NT2/D1 (cell line): ENCODE measurements around the gene ARAP3.

Source experiments
- YY1 ChIP-seq: IDR thresholded peaks from 2 replicates; pipeline ENCODE4 v1.6.1; 2011; ENCODE audit not compliant: insufficient read length, insufficient read depth
- ZNF274 ChIP-seq: IDR thresholded peaks from 2 replicates; pipeline ENCODE4 v1.6.1; 2011; ENCODE audit warnings: mild to moderate bottlenecking, low read depth, low read length

DNA sequence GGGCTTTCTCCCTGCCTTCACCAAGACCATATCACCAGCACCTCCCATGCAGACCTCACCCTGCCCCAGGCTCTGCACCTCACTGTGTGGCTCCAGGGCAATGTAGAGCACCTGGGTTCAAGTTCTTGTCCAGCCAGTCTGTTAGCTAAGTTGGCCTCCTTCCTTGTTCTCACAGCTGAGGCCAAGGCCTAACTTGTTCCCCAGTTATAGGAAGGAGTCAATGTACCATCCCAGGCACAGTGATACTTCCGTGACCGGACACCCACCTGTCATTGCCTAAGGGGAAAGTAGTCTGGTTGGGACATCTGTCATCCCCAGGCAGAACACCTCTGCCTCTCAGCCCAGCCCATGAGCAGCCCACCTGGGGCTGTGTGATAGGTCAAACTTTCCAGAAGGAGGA, 14.4 kb upstream of the ARAP3 start:
- TF ChIP-seq YY1 (no peak), ZNF274 (no peak)
